Psoas muscle (tissue), 8 donors: ENCODE measurements around the gene CLIP1. TPM values are rescaled to one million over a fixed set of nuclear protein-coding genes. Genes with fewer than 3 reads are reported as not detected.
A peak's percentile ranks its signal among the peaks of the same experiment; 100 is the strongest.

Experiments used
- ATAC-seq, 4 donors: fragments of 200-7000 bp; cut with Tn5 transposase; one replicate each; pipeline ENCODE4 v1.9.1; 2020; ENCODE audit warnings: moderate library complexity in 3 of 4, mild to moderate bottlenecking in 2 of 4
- DNase-seq, 2 donors: peaks; one replicate each; pipeline ENCODE4 v3.0.0-alpha.2; 2020
- H3K27ac ChIP-seq: fragments of 200-600 bp; one replicate; pipeline ENCODE4 v1.8.0; 2022
- H3K27me3 ChIP-seq, 3 donors: fragments of 200-600 bp in 1 of 3; one replicate each; pipeline versions ENCODE4 v1.6.1 to v1.8.0; 2013 to 2022; ENCODE audit warnings: low read length in 2 of 3, mild to moderate bottlenecking in 2 of 3, moderate library complexity in 1 of 3; ENCODE audit not compliant: insufficient read depth in 3 of 3
- H3K36me3 ChIP-seq, 2 donors: fragments of 200-600 bp in 1 of 2; one replicate each; pipeline versions ENCODE4 v1.6.1 to v1.8.0; 2013 to 2022; ENCODE audit warnings: low read depth in 1 of 2, mild to moderate bottlenecking in 1 of 2, moderate library complexity in 1 of 2; ENCODE audit not compliant: insufficient read depth in 1 of 2
- H3K4me1 ChIP-seq: fragments of 200-600 bp; one replicate; pipeline ENCODE4 v1.8.0; 2022
- H3K4me3 ChIP-seq: fragments of 200-600 bp; one replicate; pipeline ENCODE4 v1.8.0; 2022; ENCODE audit warnings: mild to moderate bottlenecking
- H3K9me3 ChIP-seq: fragments of 200-600 bp; one replicate; pipeline ENCODE4 v1.8.0; 2022
- CTCF ChIP-seq: fragments of 200-600 bp; IDR thresholded peaks from one replicate; pipeline ENCODE4 v1.8.0; 2022; ENCODE audit warnings: antibody characterized with exemption
- WGBS, 3 donors: extraction: QIAGEN DNeasy Blood & Tissue Kit; methylation state at CpG; one replicate each; pipeline versions ENCODE4 v1.1.6 to v1.1.7; 2013; 5-methylcytosine and 5-hydroxymethylcytosine counted together
- intact Hi-C, 2 donors: fragments of 100-400 bp; cut with DNase I; formaldehyde crosslinking; loops; one replicate each; pipeline versions ENCODE4 v1.11.0 to v1.14.2; 2022
- polyA plus RNA-seq, 3 donors: library from polyadenylated mRNA; stranded (reverse); fragments of 200-250 nt; gene quantifications; one replicate each; pipeline ENCODE4 v1.2.3, GENCODE V29; 2013
- total RNA-seq, 4 donors: library from RNA; stranded (reverse); fragmentation: NEBNext Ultra II Directional in 2 of 4; extraction: Animal tissue kit (Norgen Biotek cat#: 25700) in 2 of 4; gene quantifications; one replicate each; pipeline versions ENCODE4 v1.2.1 to v1.2.4, GENCODE V29; 2021 to 2023
- donor health status: healthy with polysubstance abuse.
- donor health status: DM: no; HTN: no; CAD: no; lungs with moderate emphysema.
- donor health status: Bipolar disorder and iron deficiency.
- donor health status: healthy.
- donor health status: DM: yes; HTN: yes; CAD: no.
- donor health status: DM: no; HTN: no; CAD: no.
- donor health status: DM: no; HTN: no; CAD: no.
- donor health status: DM: yes; HTN: yes; CAD: no.

CLIP1 gene
- total and polyA plus RNA-seq, 7 donors, result 235 to 639 (median 458) TPM

- Histone ChIP-seq H3K9me3 (no peaks in the 10 kb centered on the region), H3K36me3 (peaks cover 2 to 96% of the 10 kb centered on the region in 2 donors), H3K27me3 (no peaks in the 10 kb centered on the region), H3K27ac (no peak overlapping the region), H3K4me1 (peaks cover 7% of the 10 kb centered on the region), H3K4me3 (no peak overlapping the region)
- intact Hi-C loops, result no loop called here
- TF ChIP-seq CTCF, result no peak
- WGBS, 3 donors, result 94 to 97% (median 97%) methylated on average over 5 of the region's 5 CpGs
- DNase-seq, result no peak
- ATAC-seq, result no peak
Observed at GRCh38 chr12:122283680-122284079, 138.8 kb downstream of the CLIP1 start.

DNA sequence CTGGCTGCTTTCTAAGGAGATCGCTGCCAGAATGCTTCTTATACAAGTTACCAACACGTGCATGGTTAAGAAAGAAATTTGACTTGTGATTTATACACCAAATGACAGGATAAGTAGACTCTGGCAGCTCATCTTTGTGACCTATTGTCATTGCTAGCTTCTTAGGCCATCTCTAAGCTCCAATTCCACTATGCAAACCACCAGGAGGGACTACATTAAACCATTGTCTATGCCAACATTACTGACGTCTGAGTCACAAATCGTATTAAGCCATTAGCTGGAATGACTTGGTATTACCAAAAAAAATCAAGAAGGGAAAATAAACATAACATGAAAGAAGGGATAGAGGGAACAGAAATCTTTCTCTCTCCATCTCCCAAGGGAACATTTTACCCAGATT lies 140.4 kb downstream of the CLIP1 start:
- ATAC-seq (peak; percentile 79 to 90 (median 86)), DNase-seq (no peak)
- peaks cover 0 to 96% of the 10 kb centered on the region in 2 donors for H3K36me3 ChIP-seq
- intact Hi-C loops, result no loop called here
- H3K27me3 ChIP-seq, result no peaks in the 10 kb centered on the region
- peaks cover 7% of the 10 kb centered on the region for H3K4me1 ChIP-seq
- H3K4me3 ChIP-seq, result no peak overlapping the region
- peak overlapping the region; percentile 59 for H3K27ac ChIP-seq
- no peak for TF ChIP-seq CTCF
- WGBS, 3 donors, result 42 to 48% (median 43%) methylated on average over 4 of the region's 4 CpGs
- no peaks in the 10 kb centered on the region for H3K9me3 ChIP-seq

- ATAC-seq (no peak), DNase-seq (no peak)
- TF ChIP-seq CTCF, result no peak
- intact Hi-C loops, result no loop called here
- WGBS, 3 donors, result 75 to 89% (median 77%) methylated on average over 7 of the region's 7 CpGs
- no peak overlapping the region for H3K4me3 ChIP-seq
- H3K27me3 ChIP-seq, result no peaks in the 10 kb centered on the region
- no peaks in the 10 kb centered on the region for H3K4me1 ChIP-seq
- H3K27ac ChIP-seq, result no peak overlapping the region
- no peaks in the 10 kb centered on the region for H3K9me3 ChIP-seq
- H3K36me3 ChIP-seq, result peaks cover 2 to 97% of the 10 kb centered on the region in 2 donors
Observed at GRCh38 chr12:122276242-122276641, 146.2 kb downstream of the CLIP1 start.

- Histone ChIP-seq H3K4me3 (no peak overlapping the region), H3K27me3 (no peaks in the 10 kb centered on the region), H3K9me3 (no peaks in the 10 kb centered on the region), H3K27ac (no peak overlapping the region), H3K36me3 (peaks cover 2 to 97% of the 10 kb centered on the region in 2 donors), H3K4me1 (no peaks in the 10 kb centered on the region)
- intact Hi-C loops, result no loop called here
- 82 to 93% (median 86%) methylated on average over 8 of the region's 8 CpGs for WGBS, 3 donors
- ATAC-seq (no peak), DNase-seq (no peak)
- no peak for TF ChIP-seq CTCF
Observed at GRCh38 chr12:122275459-122275858, 147.0 kb downstream of the CLIP1 start.

DNA sequence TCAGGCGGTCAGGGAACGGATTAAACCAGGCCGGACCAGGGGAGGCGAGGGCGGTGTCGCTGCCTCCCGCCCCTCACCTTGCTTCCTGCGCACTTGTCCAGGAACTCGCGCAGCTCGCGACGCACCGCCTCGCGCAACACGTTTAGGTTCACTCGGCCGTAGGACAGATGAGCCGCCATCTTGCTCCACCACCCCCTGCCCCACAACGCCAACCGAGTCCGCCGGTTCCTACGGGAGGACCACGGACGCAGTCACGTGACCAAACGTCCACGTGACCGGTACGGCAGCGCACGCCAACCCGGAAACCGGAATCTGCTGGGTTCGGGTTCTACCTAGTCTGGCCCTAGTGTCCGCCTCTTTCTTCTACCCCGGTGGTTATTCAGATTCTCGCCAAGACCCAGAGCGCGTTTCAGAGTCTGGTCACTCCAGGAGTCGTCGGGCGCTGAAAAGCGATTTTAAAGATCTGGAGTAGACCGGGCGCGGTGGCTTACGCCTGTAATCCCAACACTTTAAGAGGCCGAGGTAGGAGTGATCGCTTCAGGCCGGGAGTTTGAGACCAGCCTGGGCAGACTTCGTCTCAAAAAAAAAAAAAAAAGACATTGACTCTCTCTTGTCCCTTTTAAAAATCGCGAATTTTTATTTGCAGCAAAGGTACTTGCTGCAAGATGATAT lies 156.1 kb downstream of the CLIP1 start, which contains the start of gene VPS33A:
Gene VPS33A, minus strand, starts transcription at position 265 of the 672 bp plus-strand sequence. Its CDS starts 86 bp downstream, at position 179.
- intact Hi-C loops, result no loop called here
- H3K36me3 ChIP-seq, result peaks cover 0 to 46% of the 10 kb centered on the region in 2 donors
- H3K27ac ChIP-seq, result peak within 1 kb of the TSS; percentile 89
- peak within 1 kb of the TSS; percentile 99 for H3K4me3 ChIP-seq
- H3K9me3 ChIP-seq, result no peaks in the 10 kb centered on the region
- 0 to 1% (median 0%) methylated on average over 56 of the region's 56 CpGs for WGBS, 3 donors
- DNase-seq, result peak; percentile 96 to 98
- H3K27me3 ChIP-seq, result no peaks in the 10 kb centered on the region
- H3K4me1 ChIP-seq, result peaks cover 13% of the 10 kb centered on the region
- no peak for TF ChIP-seq CTCF
- peak; percentile 91 to 95 (median 92) for ATAC-seq
